HK-2 (cell line): ENCODE measurements around the gene GPR176.

ENCODE experiments used
- DNase-seq: peaks from one replicate; pipeline ENCODE4 v3.0.0-alpha.2; 2018; ENCODE audit not compliant: unreplicated experiment

GPR176 gene

GRCh38 chr15:39807791-39808190, 112.3 kb downstream of the GPR176 start:
- no peak for DNase-seq

- DNase-seq, result no peak
Observed at GRCh38 chr15:39804026-39804425, 116.0 kb downstream of the GPR176 start.

- no peak for DNase-seq
Observed at GRCh38 chr15:39803016-39803415, 117.0 kb downstream of the GPR176 start.

GRCh38 chr15:39801641-39802309, 118.3 kb downstream of the GPR176 start:
- no peak for DNase-seq

- DNase-seq, result no peak
Observed at GRCh38 chr15:39799552-39800011, 120.5 kb downstream of the GPR176 start.

- no peak for DNase-seq
Observed at GRCh38 chr15:39798382-39798781, 121.7 kb downstream of the GPR176 start.

- DNase-seq, result no peak
Observed at GRCh38 chr15:39797407-39797806, 122.7 kb downstream of the GPR176 start.

GRCh38 chr15:39796601-39797000, 123.5 kb downstream of the GPR176 start:
- no peak for DNase-seq

GRCh38 chr15:39795486-39795885, 124.6 kb downstream of the GPR176 start:
- DNase-seq, result no peak

- DNase-seq, result no peak
Observed at GRCh38 chr15:39794954-39795353, 125.1 kb downstream of the GPR176 start.

- no peak for DNase-seq
Observed at GRCh38 chr15:39793923-39794322, 126.1 kb downstream of the GPR176 start.

- no peak for DNase-seq
Observed at GRCh38 chr15:39792844-39793335, 127.2 kb downstream of the GPR176 start.

- no peak for DNase-seq
Observed at GRCh38 chr15:39792025-39792843, 127.8 kb downstream of the GPR176 start.

GRCh38 chr15:39789736-39790135, 130.3 kb downstream of the GPR176 start:
- no peak for DNase-seq

GRCh38 chr15:39788800-39789565, 131.1 kb downstream of the GPR176 start:
- no peak for DNase-seq

- DNase-seq, result no peak
Observed at GRCh38 chr15:39788108-39788507, 132.0 kb downstream of the GPR176 start.

GRCh38 chr15:39787479-39787878, 132.6 kb downstream of the GPR176 start:
- DNase-seq, result no peak

GRCh38 chr15:39786447-39787056, 133.5 kb downstream of the GPR176 start:
- DNase-seq, result no peak

- no peak for DNase-seq
Observed at GRCh38 chr15:39785841-39786240, 134.2 kb downstream of the GPR176 start.

GRCh38 chr15:39785139-39785538, 134.9 kb downstream of the GPR176 start:
- DNase-seq, result no peak

- no peak for DNase-seq
Observed at GRCh38 chr15:39784638-39785037, 135.4 kb downstream of the GPR176 start.

- no peak for DNase-seq
Observed at GRCh38 chr15:39784125-39784524, 135.9 kb downstream of the GPR176 start.
